Measurements from ENCODE around the gene AOPEP.

AOPEP gene

GRCh38 chr9:94804316-94804715 is 77.8 kb downstream of the AOPEP start:
- no peak for TF ChIP-seq CTCF (IDR thresholded peaks at IDR 0.05; ENCODE audit: low read depth, low read length)
- H3K4me3 ChIP-seq (ENCODE audit: low read depth, low read length), result no peak overlapping the region

GRCh38 chr9:94805051-94805489 is 78.6 kb downstream of the AOPEP start:
- H3K4me3 ChIP-seq (ENCODE audit: low read depth, low read length), result no peak overlapping the region
- no peak for TF ChIP-seq CTCF (IDR thresholded peaks at IDR 0.05; ENCODE audit: low read depth, low read length)

- H3K4me3 ChIP-seq (ENCODE audit: low read depth, low read length), result no peak overlapping the region
- TF ChIP-seq CTCF (IDR thresholded peaks at IDR 0.05; ENCODE audit: low read depth, low read length), result no peak
These were observed 79.1 kb downstream of the AOPEP start for GRCh38 chr9:94805585-94805984.

GRCh38 chr9:94806307-94806893 is 79.9 kb downstream of the AOPEP start:
- TF ChIP-seq CTCF (IDR thresholded peaks at IDR 0.05; ENCODE audit: low read depth, low read length), result no peak
- no peak overlapping the region for H3K4me3 ChIP-seq (ENCODE audit: low read depth, low read length)

GRCh38 chr9:94807556-94807955 is 81.1 kb downstream of the AOPEP start:
- no peak for TF ChIP-seq CTCF (IDR thresholded peaks at IDR 0.05; ENCODE audit: low read depth, low read length)
- no peak overlapping the region for H3K4me3 ChIP-seq (ENCODE audit: low read depth, low read length)

GRCh38 chr9:94808926-94809700 is 82.6 kb downstream of the AOPEP start:
- H3K4me3 ChIP-seq (ENCODE audit: low read depth, low read length), result no peak overlapping the region
- no peak for TF ChIP-seq CTCF (IDR thresholded peaks at IDR 0.05; ENCODE audit: low read depth, low read length)

- no peak for TF ChIP-seq CTCF (IDR thresholded peaks at IDR 0.05; ENCODE audit: low read depth, low read length)
- no peak overlapping the region for H3K4me3 ChIP-seq (ENCODE audit: low read depth, low read length)
These were observed 83.3 kb downstream of the AOPEP start for GRCh38 chr9:94809778-94810177.

Measured in WI38 (cell line).